GM10266 (cell line): ENCODE data around the gene SSPN.

ENCODE experiments used
- DNase-seq: peaks from one replicate; pipeline ENCODE4 v3.0.0; 2012; ENCODE audit errors: extremely low spot score
- TF ChIP-seq, protein P1 (sequence below): IDR thresholded peaks from 2 replicates; pipeline ENCODE4 v1.5.1; 2012; ENCODE audit warnings: mild to moderate bottlenecking, low read depth; ENCODE audit not compliant: control insufficient read depth, insufficient read depth; ENCODE audit errors: missing control alignments

Gene SSPN

DNA sequence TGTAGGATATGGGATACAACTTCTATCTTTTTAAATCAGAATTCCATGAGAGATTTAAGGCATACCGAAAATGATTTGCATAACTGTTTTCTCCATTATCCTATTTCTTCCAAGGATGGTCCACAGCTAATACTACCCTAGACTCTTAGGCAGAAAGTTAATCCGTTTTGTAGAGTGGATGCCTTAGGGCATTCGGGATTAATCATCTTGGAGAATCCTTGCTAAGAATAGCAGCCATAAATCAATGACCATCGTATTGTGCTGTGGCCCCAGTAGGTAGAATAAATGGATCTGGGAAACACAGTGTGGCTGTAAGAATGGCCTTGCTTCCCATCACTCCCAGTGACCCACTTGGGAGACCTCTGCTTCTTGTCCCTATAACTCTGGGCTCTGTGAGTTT, 99.6 kb downstream of the SSPN start:
- TF ChIP-seq, protein P1, sequence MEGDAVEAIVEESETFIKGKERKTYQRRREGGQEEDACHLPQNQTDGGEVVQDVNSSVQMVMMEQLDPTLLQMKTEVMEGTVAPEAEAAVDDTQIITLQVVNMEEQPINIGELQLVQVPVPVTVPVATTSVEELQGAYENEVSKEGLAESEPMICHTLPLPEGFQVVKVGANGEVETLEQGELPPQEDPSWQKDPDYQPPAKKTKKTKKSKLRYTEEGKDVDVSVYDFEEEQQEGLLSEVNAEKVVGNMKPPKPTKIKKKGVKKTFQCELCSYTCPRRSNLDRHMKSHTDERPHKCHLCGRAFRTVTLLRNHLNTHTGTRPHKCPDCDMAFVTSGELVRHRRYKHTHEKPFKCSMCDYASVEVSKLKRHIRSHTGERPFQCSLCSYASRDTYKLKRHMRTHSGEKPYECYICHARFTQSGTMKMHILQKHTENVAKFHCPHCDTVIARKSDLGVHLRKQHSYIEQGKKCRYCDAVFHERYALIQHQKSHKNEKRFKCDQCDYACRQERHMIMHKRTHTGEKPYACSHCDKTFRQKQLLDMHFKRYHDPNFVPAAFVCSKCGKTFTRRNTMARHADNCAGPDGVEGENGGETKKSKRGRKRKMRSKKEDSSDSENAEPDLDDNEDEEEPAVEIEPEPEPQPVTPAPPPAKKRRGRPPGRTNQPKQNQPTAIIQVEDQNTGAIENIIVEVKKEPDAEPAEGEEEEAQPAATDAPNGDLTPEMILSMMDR = no peak
- no peak for DNase-seq

DNA sequence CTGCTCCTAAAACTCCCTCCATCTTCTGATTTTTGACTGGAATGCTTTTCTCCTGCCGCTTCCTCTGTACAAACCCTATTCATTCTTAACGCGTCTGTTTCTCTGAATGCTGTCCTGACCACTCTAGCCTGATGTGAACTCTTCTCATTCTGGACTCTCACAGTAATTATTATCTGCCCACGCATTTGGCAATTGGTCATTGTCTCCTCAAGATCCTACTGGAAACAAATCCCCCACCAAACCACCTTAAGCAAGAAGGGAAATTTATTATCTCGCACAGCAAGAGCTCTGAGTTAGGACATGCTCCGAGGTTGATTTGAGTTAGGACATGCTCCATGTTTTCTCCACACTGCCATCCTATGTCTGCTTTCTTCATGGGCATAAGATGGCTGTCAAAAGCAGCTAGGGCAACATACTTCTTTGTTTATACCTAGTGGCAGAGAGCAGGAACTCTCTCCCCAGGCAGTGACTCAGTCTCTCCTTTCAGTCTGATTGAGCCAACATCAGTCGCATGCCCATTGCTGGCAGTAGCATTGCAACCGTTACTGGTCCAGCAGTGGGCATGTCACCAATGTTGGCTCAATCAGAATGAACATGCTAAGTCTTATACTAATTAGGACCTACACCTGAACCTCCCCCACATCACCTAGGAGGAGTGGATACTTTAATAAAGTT, 102.2 kb downstream of the SSPN start:
- no peak for DNase-seq
- TF ChIP-seq, protein P1 = no peak

DNA sequence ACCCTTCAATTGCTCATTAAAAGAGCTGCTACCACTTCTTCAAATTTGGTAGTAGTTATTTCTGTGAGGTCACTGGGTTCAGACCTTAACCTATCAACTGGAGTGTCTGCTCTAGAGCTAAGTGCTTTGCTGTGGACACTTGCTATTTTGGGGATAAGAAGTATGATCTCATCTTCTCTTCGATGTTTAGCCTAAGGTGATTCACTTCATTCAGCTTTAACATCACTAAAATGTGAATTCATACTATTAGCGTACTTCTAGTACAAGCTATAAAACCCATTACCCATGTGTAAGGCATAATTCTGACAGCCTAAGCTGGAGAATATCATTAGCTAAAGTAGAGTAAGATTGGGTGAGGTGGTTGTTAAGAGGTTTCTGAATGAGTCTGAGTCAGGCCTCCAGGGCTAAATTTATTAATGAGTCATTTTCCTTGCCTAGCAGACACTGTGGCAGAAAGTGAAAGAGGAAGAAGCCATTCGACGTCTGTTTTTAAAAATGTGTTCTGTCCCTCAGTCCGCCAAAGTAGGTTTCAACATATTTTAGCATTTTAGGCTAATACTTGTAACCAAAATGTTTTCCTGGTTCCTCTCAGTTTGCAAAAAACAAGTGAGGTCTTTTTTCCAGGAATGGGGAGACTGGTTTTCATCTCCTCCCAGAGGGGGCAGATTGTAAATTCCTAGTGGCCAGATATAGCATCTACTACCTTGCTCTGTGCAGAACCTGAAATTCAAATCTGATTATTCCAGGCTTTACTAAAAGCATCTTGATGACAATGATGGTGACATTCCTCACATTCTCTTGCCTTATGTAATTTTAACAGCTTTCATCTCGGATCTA, 103.6 kb downstream of the SSPN start:
- TF ChIP-seq, protein P1 = no peak
- peak; percentile 80 for DNase-seq

DNA sequence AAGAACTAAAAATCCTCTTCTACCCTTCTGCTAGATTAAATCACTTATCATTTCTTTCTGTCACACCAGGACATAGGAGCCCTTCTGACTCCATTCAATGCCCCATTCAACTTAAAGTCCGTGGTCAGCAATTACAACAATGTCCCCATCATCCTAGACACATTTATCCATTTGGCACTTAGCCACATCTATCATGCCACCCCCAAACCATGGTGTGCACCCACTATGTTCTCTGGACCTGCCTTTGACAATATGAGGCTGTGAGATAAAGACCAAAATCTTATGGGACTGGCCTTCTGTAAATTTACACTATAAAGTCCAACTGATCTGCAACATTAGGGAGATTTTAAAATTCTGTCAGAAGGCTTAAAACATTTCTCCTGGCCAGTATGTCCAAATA, 104.4 kb downstream of the SSPN start:
- no peak for DNase-seq
- TF ChIP-seq, protein P1 = no peak
